ENCODE measurements around the gene MACROD2.

MACROD2 gene

GRCh38 chr20:15100506-15101160 lies 1105.3 kb downstream of the MACROD2 start:
- TF ChIP-seq Cebpa-rat (IDR thresholded peaks at IDR 0.05), result no peak
- H3K36me3 ChIP-seq, result no peaks in the 10 kb centered on the region
- no peak overlapping the region for H3K27ac ChIP-seq
- no peak overlapping the region for H3K9ac ChIP-seq
- no peaks in the 10 kb centered on the region for H4K20me1 ChIP-seq
- no peak overlapping the region for H3K4me3 ChIP-seq
- H3K4me1 ChIP-seq, result peaks cover 5% of the 10 kb centered on the region; the same call in 1 of the 2 replicates
- no peaks in the 10 kb centered on the region for H3K9me3 ChIP-seq
- no peak overlapping the region for H3K4me2 ChIP-seq
- no peaks in the 10 kb centered on the region for H3K27me3 ChIP-seq

- no peaks in the 10 kb centered on the region for H3K9me3 ChIP-seq
- H3K4me1 ChIP-seq, result peaks cover 5% of the 10 kb centered on the region; the same call in 1 of the 2 replicates
- H3K4me2 ChIP-seq, result no peak overlapping the region
- no peak for TF ChIP-seq Cebpa-rat (IDR thresholded peaks at IDR 0.05)
- no peaks in the 10 kb centered on the region for H3K36me3 ChIP-seq
- H3K9ac ChIP-seq, result no peak overlapping the region
- H4K20me1 ChIP-seq, result no peaks in the 10 kb centered on the region
- H3K4me3 ChIP-seq, result no peak overlapping the region
- no peak overlapping the region for H3K27ac ChIP-seq
- no peaks in the 10 kb centered on the region for H3K27me3 ChIP-seq
Measured at GRCh38 chr20:15107931-15108330, 1112.6 kb downstream of the MACROD2 start.

GRCh38 chr20:15109494-15109893 lies 1114.2 kb downstream of the MACROD2 start:
- Histone ChIP-seq H3K4me3 (no peak overlapping the region), H4K20me1 (no peaks in the 10 kb centered on the region), H3K4me1 (peaks cover 5% of the 10 kb centered on the region; the same call in 1 of the 2 replicates), H3K36me3 (no peaks in the 10 kb centered on the region), H3K9ac (no peak overlapping the region), H3K27ac (no peak overlapping the region), H3K27me3 (no peaks in the 10 kb centered on the region), H3K4me2 (no peak overlapping the region), H3K9me3 (no peaks in the 10 kb centered on the region)
- TF ChIP-seq Cebpa-rat (IDR thresholded peaks at IDR 0.05), result no peak

GRCh38 chr20:15111654-15112053 lies 1116.3 kb downstream of the MACROD2 start:
- H3K4me1 ChIP-seq, result no peaks in the 10 kb centered on the region
- H4K20me1 ChIP-seq, result no peaks in the 10 kb centered on the region
- H3K4me3 ChIP-seq, result no peak overlapping the region
- H3K9me3 ChIP-seq, result no peaks in the 10 kb centered on the region
- no peak overlapping the region for H3K4me2 ChIP-seq
- no peak overlapping the region for H3K9ac ChIP-seq
- no peak for TF ChIP-seq Cebpa-rat (IDR thresholded peaks at IDR 0.05)
- H3K27me3 ChIP-seq, result no peaks in the 10 kb centered on the region
- H3K36me3 ChIP-seq, result no peaks in the 10 kb centered on the region
- H3K27ac ChIP-seq, result no peak overlapping the region

GRCh38 chr20:15113144-15113773 lies 1117.9 kb downstream of the MACROD2 start:
- H4K20me1 ChIP-seq, result no peaks in the 10 kb centered on the region
- no peaks in the 10 kb centered on the region for H3K4me1 ChIP-seq
- H3K27ac ChIP-seq, result no peak overlapping the region
- H3K36me3 ChIP-seq, result no peaks in the 10 kb centered on the region
- H3K4me2 ChIP-seq, result no peak overlapping the region
- no peaks in the 10 kb centered on the region for H3K9me3 ChIP-seq
- no peaks in the 10 kb centered on the region for H3K27me3 ChIP-seq
- H3K4me3 ChIP-seq, result no peak overlapping the region
- TF ChIP-seq Cebpa-rat (IDR thresholded peaks at IDR 0.05), result no peak
- no peak overlapping the region for H3K9ac ChIP-seq

- no peaks in the 10 kb centered on the region for H3K9me3 ChIP-seq
- no peak overlapping the region for H3K9ac ChIP-seq
- H3K27ac ChIP-seq, result no peak overlapping the region
- H3K4me3 ChIP-seq, result no peak overlapping the region
- no peaks in the 10 kb centered on the region for H3K4me1 ChIP-seq
- H3K27me3 ChIP-seq, result no peaks in the 10 kb centered on the region
- H3K36me3 ChIP-seq, result no peaks in the 10 kb centered on the region
- no peak overlapping the region for H3K4me2 ChIP-seq
- TF ChIP-seq Cebpa-rat (IDR thresholded peaks at IDR 0.05), result no peak
- no peaks in the 10 kb centered on the region for H4K20me1 ChIP-seq
Measured at GRCh38 chr20:15119852-15120487, 1124.7 kb downstream of the MACROD2 start.

- no peak overlapping the region for H3K4me3 ChIP-seq
- H3K27me3 ChIP-seq, result no peaks in the 10 kb centered on the region
- no peaks in the 10 kb centered on the region for H3K36me3 ChIP-seq
- no peak overlapping the region for H3K4me2 ChIP-seq
- no peak overlapping the region for H3K9ac ChIP-seq
- H3K27ac ChIP-seq, result no peak overlapping the region
- H4K20me1 ChIP-seq, result no peaks in the 10 kb centered on the region
- no peaks in the 10 kb centered on the region for H3K4me1 ChIP-seq
- H3K9me3 ChIP-seq, result no peaks in the 10 kb centered on the region
- no peak for TF ChIP-seq Cebpa-rat (IDR thresholded peaks at IDR 0.05)
Measured at GRCh38 chr20:15122613-15123012, 1127.3 kb downstream of the MACROD2 start.

GRCh38 chr20:15131176-15131575 lies 1135.9 kb downstream of the MACROD2 start:
- Histone ChIP-seq H3K27me3 (no peaks in the 10 kb centered on the region), H3K9ac (no peak overlapping the region), H4K20me1 (no peaks in the 10 kb centered on the region), H3K4me3 (no peak overlapping the region), H3K4me2 (no peak overlapping the region), H3K27ac (no peak overlapping the region), H3K36me3 (no peaks in the 10 kb centered on the region), H3K4me1 (no peaks in the 10 kb centered on the region), H3K9me3 (no peaks in the 10 kb centered on the region)
- no peak for TF ChIP-seq Cebpa-rat (IDR thresholded peaks at IDR 0.05)

GRCh38 chr20:15138548-15139126 lies 1143.3 kb downstream of the MACROD2 start:
- Histone ChIP-seq H3K9ac (no peak overlapping the region), H3K4me1 (0 out of 2 replicates have a peak, but pooled peaks cover 4% of the 10 kb centered on the region), H3K9me3 (no peaks in the 10 kb centered on the region), H3K4me2 (no peak overlapping the region), H3K27me3 (no peaks in the 10 kb centered on the region), H3K36me3 (no peaks in the 10 kb centered on the region), H4K20me1 (no peaks in the 10 kb centered on the region), H3K4me3 (no peak overlapping the region), H3K27ac (no peak overlapping the region)
- no peak for TF ChIP-seq Cebpa-rat (IDR thresholded peaks at IDR 0.05)

- no peak overlapping the region for H3K4me2 ChIP-seq
- H3K4me3 ChIP-seq, result no peak overlapping the region
- H3K36me3 ChIP-seq, result no peaks in the 10 kb centered on the region
- no peaks in the 10 kb centered on the region for H3K9me3 ChIP-seq
- TF ChIP-seq Cebpa-rat (IDR thresholded peaks at IDR 0.05), result no peak
- no peak overlapping the region for H3K9ac ChIP-seq
- H3K27me3 ChIP-seq, result no peaks in the 10 kb centered on the region
- H4K20me1 ChIP-seq, result no peaks in the 10 kb centered on the region
- H3K27ac ChIP-seq, result no peak overlapping the region
- 0 out of 2 replicates have a peak, but pooled peaks cover 4% of the 10 kb centered on the region for H3K4me1 ChIP-seq
Measured at GRCh38 chr20:15139522-15139921, 1144.2 kb downstream of the MACROD2 start.

All from BLaER1 (cell line).